Left lobe of liver (tissue), 2 donors: ENCODE measurements around the gene CDC42EP4. TPM values are rescaled to one million over a fixed set of nuclear protein-coding genes. Genes with fewer than 3 reads are reported as not detected.
"Not testable (repeated sequence)": the region's sequence is repeated elsewhere in the genome, so short reads cannot be mapped to it uniquely, and the experiment has no call there.

Experiments
- ATAC-seq: fragments of 200-7000 bp; cut with Tn5 transposase; one replicate; pipeline ENCODE4 v1.9.1; 2020; ENCODE audit warnings: mild to moderate bottlenecking, moderate library complexity
- DNase-seq: peaks from one replicate; pipeline ENCODE4 v3.0.0-alpha.2; 2020; ENCODE audit warnings: low spot score
- total RNA-seq: library from RNA; stranded (reverse); gene quantifications from one replicate; pipeline ENCODE4 v1.2.1, GENCODE V29; 2021
- donor health status: DM: no; HTN: no; CAD: no; lungs with moderate emphysema.
- donor health status: DM: no; HTN: yes; CAD: no.

CDC42EP4 gene
- total RNA-seq, 1 donor from 2014 or later = 35.5 TPM

GRCh38 chr17:73283250-73283649 is 28.6 kb downstream of the CDC42EP4 start:
- no peak for ATAC-seq
- DNase-seq = no peak

DNA sequence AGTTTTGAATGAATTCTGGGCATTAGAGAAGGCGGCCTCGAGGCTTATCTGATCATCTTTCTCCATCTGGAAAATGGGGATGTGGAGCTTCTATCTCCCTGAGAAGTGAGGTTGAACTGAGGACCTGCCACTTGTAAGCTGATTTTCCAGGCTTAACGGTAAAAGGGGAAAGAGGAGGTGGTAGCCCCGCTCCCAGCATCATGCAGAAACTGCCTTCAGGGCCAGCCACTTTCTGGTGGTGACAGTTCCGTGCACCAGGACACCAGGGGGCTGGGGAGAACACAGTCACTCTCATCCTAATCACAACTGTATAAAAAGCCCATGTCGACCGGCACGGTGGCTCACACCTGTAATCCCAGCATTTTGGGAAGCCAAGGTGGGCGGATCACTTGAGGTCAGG is 29.2 kb downstream of the CDC42EP4 start:
- DNase-seq = no peak
- ATAC-seq = no peak

DNA sequence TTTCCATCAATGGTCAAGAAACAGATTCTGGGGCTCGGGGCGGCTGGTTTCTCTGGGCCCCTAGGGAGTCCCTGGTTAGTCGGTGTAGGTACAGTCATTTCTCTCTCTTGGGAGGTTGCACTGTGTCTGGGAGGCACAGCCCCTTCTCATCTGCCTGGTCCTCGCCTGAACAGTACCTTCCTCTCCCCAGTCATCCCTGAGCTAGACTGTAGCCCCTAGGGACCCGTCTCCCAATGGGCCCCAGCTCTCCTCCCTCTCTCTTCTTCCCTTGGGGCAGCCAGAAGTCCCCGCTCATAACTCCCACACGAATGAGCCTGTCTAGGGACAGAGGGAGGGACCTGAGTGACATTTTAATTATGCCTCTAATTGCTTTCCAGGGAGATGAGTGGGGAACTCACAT is 29.9 kb downstream of the CDC42EP4 start:
- ATAC-seq (no peak), DNase-seq (no peak)

GRCh38 chr17:73280191-73280590 is 31.6 kb downstream of the CDC42EP4 start:
- DNase-seq (no peak), ATAC-seq (no peak)

GRCh38 chr17:73279704-73280103 is 32.1 kb downstream of the CDC42EP4 start:
- DNase-seq (no peak), ATAC-seq (peak; percentile 13)

DNA sequence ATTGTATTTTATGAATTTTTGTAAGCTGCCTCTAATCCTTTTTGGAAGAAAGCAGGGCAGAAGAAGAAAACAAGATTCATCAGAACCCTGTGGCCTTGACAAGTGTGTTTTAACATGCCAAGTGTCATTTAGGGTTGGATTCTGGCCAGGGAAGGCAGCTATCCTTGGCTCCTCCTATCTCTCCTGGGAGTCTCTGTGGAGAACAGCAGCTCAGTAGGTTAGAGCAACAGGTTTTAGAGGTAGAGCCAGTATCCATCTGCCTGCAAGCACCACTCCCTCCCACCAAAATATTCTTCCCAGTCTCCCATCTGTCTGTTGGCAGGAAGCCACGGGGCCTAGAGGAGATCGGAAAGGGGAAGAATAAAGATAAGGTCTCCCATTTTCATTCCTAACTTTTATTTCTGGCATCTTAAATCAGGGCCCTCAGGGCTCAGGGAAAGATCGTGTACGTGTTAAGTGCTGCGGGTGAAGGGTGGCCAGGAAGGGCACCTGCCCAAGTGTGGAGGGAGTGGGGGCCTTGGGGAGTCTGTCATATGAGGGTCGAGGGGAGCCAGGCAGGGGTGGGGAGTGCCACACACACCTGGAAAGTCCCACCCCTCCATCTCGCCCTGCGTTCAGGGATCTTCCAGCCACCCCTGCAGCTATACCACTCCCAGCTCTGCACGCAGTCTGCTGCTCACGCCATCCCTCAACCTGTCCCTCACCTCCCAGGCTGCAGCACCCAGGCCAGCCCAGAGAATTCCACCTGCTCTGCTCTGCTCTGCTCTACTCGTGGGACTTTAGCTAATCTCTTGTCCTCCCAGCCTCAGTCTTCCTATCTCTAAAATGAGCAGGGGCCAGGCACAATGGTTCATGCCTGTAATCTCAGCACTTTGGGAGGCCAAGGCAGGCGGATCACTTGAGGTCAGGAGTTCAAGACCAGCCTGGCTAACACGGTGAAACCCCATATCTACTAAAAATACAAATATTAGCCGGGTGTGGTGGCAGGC is 33.0 kb downstream of the CDC42EP4 start:
- DNase-seq (no peak), ATAC-seq (peak; percentile 61)

GRCh38 chr17:73278049-73278464 is 33.7 kb downstream of the CDC42EP4 start:
- DNase-seq (no peak), ATAC-seq (peak; percentile 83)

GRCh38 chr17:73274490-73274889 is 37.3 kb downstream of the CDC42EP4 start:
- DNase-seq = no peak
- ATAC-seq = no peak

DNA sequence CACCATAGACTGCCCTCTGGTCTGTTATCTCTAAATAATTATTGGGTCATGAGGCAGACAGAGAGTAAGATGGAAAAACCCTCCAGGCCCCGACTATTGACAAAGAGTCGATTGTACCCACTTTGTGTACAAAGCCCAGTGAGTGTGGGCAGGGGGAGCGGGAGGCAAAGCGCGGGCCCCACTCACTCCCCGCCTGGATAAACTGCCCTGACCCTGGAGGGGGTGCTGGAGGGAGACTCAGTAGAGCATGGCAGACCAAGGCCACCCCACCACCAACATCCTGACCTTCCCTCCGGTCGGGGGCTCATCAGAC is 38.9 kb downstream of the CDC42EP4 start:
- no peak for DNase-seq

DNA sequence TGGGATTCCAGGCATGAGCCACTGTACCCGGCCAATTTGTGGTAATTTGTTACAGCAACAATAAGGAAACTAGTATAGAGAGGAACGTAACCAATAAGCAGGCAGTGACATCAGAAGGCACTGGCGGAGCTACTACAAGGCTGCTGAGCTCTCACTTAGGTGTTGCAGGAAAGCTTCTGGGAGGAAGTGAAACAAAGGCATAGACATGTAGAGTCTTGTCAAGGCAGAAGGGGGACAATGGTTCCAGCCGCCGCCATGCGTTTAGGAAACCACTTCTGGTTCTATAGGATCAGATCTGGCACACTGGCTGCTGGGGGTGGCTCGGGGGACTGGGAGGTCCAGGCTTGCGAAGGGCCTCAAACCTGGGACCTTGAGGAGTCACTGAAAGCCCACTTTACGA is 40.7 kb downstream of the CDC42EP4 start:
- no peak for DNase-seq
- no peak for ATAC-seq

More for the DNA sequence above, 38.9 kb downstream of the CDC42EP4 start:
- no peak for ATAC-seq

DNA sequence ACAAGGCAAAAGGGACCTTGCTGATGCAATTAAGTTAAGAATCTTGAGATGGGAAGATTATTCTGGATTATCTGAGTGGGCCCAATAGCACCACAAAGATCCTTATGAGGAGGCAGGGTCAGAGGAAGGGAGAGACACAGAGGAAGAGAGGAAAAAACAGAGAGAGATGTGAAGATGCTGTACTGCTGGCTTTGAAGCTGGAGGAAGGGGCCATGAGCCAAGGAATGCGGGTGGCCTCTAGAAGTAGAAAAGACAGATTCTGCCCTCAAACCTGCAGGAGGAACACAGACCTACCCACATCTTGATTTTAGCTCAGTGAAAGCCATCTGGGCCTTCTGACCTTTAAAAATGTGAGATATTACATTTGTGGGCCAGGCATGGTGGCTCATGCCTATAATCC is 42.0 kb downstream of the CDC42EP4 start:
- ATAC-seq = no peak
- no peak for DNase-seq

- no peak for DNase-seq
- no peak for ATAC-seq
Measured at GRCh38 chr17:73269329-73269615, 42.5 kb downstream of the CDC42EP4 start.

DNA sequence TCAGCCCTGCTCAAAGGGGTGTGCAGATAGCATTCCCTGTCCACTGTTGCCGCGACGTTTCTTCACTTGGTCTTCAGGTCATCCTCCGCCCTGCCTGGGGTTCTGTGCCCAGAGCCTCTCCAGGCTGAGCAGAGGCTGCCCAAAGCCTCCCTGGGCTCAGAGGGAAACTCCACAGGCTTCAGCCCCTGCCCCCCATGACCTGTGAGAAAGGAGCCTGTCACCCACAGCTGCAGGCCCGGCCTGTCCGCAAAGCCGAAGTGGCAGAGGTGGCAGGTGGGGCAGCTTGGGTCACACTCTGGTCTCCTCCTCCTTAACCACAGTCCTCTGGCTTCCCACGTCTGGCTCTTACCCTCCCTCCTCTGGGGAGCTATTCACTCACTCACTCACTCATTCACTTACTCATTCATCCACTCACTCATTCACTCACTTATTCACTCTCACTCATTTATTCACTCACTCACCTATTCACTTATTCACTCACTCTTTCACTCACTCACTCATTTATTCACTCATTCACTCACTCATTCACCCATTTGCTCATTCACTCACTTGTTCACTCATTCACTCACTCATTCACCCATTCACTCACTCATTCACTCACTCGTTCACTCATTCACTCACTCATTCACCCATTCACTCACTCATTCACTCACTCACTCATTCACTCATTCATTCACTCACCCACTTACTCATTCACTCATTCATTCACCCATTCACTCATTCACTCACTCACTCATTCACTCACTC is 43.0 kb downstream of the CDC42EP4 start:
- no peak for DNase-seq
- ATAC-seq = no peak

DNA sequence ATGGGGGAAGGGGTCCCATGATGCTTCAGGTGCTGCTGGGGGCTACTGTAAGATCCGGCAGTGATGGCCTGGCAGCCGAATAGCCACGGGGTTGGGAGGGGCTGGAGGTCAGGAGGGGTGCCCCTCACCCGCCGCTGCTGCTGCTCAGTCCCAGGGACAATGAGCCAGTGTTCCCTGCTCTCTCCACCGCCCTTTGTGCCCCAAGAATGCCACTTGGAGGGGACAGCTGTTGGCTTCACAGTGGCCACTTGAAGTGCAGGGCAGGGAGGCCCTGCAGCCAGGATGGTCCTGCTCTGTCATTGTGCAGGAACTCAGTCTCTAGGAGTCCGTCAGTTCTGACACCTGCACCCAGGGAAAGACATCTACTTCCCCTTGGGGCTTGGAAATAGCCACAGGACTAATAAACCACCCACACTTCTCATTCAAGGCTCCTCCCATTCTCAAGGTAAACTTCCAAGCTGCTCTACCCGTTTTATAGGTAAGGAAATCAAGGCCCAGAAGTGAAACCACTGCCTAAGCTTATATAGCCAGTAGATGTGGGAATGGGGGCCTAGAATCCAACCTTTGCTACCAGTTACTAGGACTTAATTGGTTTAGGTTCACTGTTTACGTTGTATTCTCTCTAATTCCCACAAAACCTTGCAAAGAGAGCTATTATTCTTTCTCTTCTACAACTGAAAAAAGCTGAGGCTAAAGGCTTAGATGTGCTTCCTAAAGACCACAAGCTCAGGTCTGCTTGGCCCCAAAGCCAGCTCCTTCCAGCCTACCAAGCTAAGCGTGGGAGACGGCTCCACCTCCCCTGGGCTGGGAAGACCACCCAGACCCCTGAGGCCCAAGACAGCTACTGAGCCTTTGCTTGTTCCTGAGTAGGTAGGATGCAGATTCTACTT is 43.9 kb downstream of the CDC42EP4 start:
- no peak for ATAC-seq
- DNase-seq = no peak

- ATAC-seq (no peak), DNase-seq (no peak)
Measured at GRCh38 chr17:73266796-73267195, 45.0 kb downstream of the CDC42EP4 start.

DNA sequence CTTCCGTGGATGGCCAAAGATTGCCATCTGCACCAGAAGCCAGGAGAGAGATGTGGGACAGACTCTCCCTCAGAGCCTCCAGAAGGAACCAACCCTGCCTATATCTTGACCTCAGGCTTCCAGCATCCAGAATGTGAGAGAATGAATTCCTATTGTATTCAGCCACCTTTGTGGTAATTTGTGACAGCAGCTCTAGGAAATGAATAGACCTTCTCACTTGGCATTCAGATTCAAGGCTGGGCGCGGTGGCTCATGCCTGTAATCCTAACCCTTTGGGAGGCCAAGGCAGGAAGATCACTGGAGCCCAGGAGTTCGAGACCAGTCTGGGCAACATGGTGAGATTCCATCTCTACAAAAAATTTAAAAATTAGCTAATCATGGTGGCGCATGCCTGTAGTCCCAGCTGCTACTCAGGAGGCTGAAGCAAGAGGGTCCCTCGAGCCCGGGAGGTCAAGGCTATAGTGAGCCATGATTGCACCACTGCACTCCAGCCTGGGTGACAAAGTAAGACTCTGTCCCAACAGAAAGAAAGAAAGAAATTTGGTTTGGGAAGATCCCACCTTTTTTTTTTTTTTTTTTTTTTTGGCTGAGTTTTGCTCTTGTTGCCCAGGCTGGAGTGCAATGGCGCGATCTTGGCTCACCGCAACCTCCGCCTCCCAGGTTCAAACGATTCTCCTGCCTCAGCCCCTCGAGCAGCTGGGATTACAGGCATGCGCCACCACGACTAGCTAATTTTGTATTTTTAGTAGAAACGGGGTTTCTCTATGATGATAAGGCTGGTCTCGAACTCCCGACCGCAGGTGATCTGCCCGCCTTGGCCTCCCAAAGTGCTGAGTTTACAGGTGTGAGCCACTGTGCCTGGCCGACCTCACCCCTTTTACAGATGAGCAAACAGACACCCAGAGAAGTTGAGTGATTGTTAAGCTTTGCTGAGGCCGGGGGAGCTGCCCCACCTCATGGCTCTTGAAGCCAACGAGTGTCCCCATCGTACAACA is 45.9 kb downstream of the CDC42EP4 start:
- no peak for ATAC-seq
- no peak for DNase-seq

DNA sequence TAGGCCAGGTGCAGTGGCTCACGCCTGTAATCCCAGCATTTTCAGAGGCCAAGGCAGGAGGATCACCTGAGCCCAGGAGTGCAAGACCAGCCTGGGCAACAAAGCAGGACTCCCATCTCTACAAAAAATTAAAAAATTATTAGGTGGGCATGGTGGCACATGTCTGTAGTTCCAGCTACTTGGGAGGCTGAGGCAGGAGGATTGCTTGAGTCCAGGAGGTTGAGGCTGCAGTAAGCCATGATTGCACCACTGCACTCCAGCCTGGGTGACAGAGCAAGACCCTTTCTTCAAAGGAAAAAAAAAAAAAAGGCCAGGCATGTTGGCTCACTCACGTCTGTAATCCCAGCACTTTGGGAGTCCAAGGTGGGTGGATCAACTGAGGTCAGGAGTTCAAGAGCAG is 47.4 kb downstream of the CDC42EP4 start:
- not testable (repeated sequence) for ATAC-seq, DNase-seq

DNA sequence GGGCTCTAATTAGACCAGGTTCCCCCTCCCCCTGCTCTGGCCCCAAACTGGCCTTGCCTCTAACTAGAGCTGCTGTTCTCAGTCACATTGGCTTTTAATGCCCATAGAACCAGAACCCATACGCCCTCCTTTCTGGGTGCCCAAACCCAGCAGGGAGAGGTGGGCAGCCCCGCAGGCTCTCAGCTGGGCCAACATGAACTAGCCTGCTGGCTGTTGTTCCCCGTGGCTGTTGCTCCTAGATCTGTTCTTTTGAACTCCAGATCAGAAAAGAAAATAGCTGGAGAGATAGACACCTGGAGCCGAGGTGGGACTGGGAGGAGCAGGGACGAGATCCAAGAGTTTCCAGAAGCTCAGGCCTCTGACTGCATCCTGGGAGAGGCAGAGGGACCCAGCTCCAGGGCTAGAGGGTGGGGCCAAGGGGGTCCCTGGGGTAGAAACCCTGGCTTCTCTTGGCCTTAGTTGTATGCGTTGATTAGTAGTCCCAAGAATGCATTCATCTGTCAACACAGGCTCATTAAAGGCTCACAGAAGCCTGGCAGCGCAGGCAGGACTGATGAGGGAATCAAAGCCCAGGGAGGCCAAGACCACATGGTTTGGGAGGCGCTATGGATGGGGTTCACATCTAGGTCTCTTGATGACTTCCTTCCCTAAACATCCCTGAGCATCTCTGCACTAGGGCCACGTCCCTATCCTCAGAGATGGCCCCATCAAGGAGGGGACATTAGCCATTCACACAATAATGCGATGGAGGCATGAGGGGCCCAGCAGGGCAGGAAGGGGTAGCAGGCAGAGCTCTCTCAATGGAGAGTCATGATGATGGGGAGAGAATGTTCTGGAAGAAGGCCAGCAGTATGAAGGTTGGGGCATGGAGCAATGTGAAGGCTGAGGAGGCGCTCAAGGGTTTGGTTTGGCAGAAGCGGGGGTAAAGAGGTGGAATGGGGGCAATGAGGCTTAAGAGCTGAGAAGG is 48.8 kb downstream of the CDC42EP4 start:
- ATAC-seq (peak; percentile 58), DNase-seq (peak; percentile 51)
